ENCODE measurements around the gene FLT1. TPM values are rescaled to one million over a fixed set of nuclear protein-coding genes. Genes with fewer than 3 reads are reported as not detected.

FLT1 gene
- total and polyA plus RNA-seq, 7 experiments from 2014 or later: 1.7 to 2.7 (median 2.2) TPM

GRCh38 chr13:28499609-28500008, 4.7 kb upstream of the FLT1 start:
- H3K4me3 Mint-ChIP-seq: no peak overlapping the region
- POLR2A ChIA-PET: no interaction called here
- DNase-seq (no peak), ATAC-seq (no peak)
- Histone ChIP-seq H3K9me3 (ENCODE audit: control insufficient read depth in 2 of 3, low read length in 3 of 3) (no peaks in the 10 kb centered on the region), H3K27me3 (ENCODE audit: control insufficient read depth in 2 of 2, insufficient read depth in 2 of 2, low read length in 2 of 2) (no peaks in the 10 kb centered on the region), H3K4me3 (ENCODE audit: low read length) (no peak overlapping the region), H3K27ac (ENCODE audit: low read depth, low read length) (no peak overlapping the region), H3K4me1 (ENCODE audit: control insufficient read depth in 2 of 2, insufficient read depth in 2 of 2, low read length in 2 of 2) (peaks cover 0 to 4% of the 10 kb centered on the region in 2 donors), H3K36me3 (ENCODE audit: control insufficient read depth in 2 of 3, insufficient read depth in 3 of 3, low read length in 3 of 3) (no peaks in the 10 kb centered on the region)
- peaks cover 7 to 46% (median 24%) of the 10 kb centered on the region in 5 donors for H3K27me3 Mint-ChIP-seq
- peaks cover 0 to 28% (median 15%) of the 10 kb centered on the region in 7 donors for H3K4me1 Mint-ChIP-seq
- intact Hi-C loops (cut with micrococcal nuclease): loop anchor here (5.0 to 10.0 kb wide), 4 partner anchors 33 to 295 kb away; partner anchors contain the start of gene SLC46A3 (in 1 of the 2)
- no peaks in the 10 kb centered on the region for H3K36me3 Mint-ChIP-seq
- CTCF ChIA-PET: no interaction called here
- no peaks in the 10 kb centered on the region for H3K9me3 Mint-ChIP-seq
- H3K27ac Mint-ChIP-seq: no peak overlapping the region

GRCh38 chr13:28498481-28499115, 3.7 kb upstream of the FLT1 start:
- Histone ChIP-seq H3K27me3 (ENCODE audit: control insufficient read depth in 2 of 2, insufficient read depth in 2 of 2, low read length in 2 of 2) (no peaks in the 10 kb centered on the region), H3K36me3 (ENCODE audit: control insufficient read depth in 2 of 3, insufficient read depth in 3 of 3, low read length in 3 of 3) (no peaks in the 10 kb centered on the region), H3K4me1 (ENCODE audit: control insufficient read depth in 2 of 2, insufficient read depth in 2 of 2, low read length in 2 of 2) (peaks cover 0 to 4% of the 10 kb centered on the region in 2 donors), H3K27ac (ENCODE audit: low read depth, low read length) (no peak overlapping the region), H3K9me3 (ENCODE audit: control insufficient read depth in 2 of 3, low read length in 3 of 3) (no peaks in the 10 kb centered on the region), H3K4me3 (ENCODE audit: low read length) (no peak overlapping the region)
- Mint-ChIP-seq H3K4me3 (no peak overlapping the region), H3K36me3 (no peaks in the 10 kb centered on the region), H3K27me3 (peaks cover 7 to 53% (median 25%) of the 10 kb centered on the region in 5 donors), H3K9me3 (no peaks in the 10 kb centered on the region), H3K27ac (peak overlapping the region in 1 of 9 donors; percentile 63), H3K4me1 (peaks cover 0 to 30% (median 17%) of the 10 kb centered on the region in 7 donors)
- CTCF ChIA-PET: no interaction called here
- DNase-seq: no peak
- POLR2A ChIA-PET: no interaction called here
- intact Hi-C loops (cut with micrococcal nuclease): loop anchor here (5.0 to 10.0 kb wide), 4 partner anchors 34 to 296 kb away; partner anchors contain the start of gene SLC46A3 (in 1 of the 2)
- no peak for ATAC-seq

- CTCF ChIA-PET: no interaction called here
These were observed 2.4 kb upstream of the FLT1 start for GRCh38 chr13:28497143-28497876.

GRCh38 chr13:28496188-28496564, 1.2 kb upstream of the FLT1 start:
- intact Hi-C loops (cut with micrococcal nuclease): loop anchor here (5.0 to 10.0 kb wide), 4 partner anchors 36 to 299 kb away; partner anchors contain the start of gene SLC46A3 (in 1 of the 2)
- Mint-ChIP-seq H3K36me3 (no peaks in the 10 kb centered on the region), H3K9me3 (no peaks in the 10 kb centered on the region), H3K4me3 (peak overlapping the region; percentile 46 to 88 (median 76)), H3K27ac (peak overlapping the region in 6 of 9 donors; percentile 24 to 88 (median 66)), H3K27me3 (peaks cover 7 to 57% (median 45%) of the 10 kb centered on the region in 5 donors), H3K4me1 (peaks cover 0 to 47% (median 31%) of the 10 kb centered on the region in 7 donors)
- no peaks in the 10 kb centered on the region for H3K36me3 ChIP-seq (ENCODE audit: control insufficient read depth in 2 of 3, insufficient read depth in 3 of 3, low read length in 3 of 3)
- ChIA-PET CTCF (no interaction called here), POLR2A (no interaction called here)
- DNase-seq: no peak
- H3K9me3 ChIP-seq (ENCODE audit: control insufficient read depth in 2 of 3, low read length in 3 of 3): no peaks in the 10 kb centered on the region
- ATAC-seq: no peak
- H3K27ac ChIP-seq (ENCODE audit: low read depth, low read length): no peak overlapping the region
- peaks cover 0 to 13% of the 10 kb centered on the region in 2 donors for H3K4me1 ChIP-seq (ENCODE audit: control insufficient read depth in 2 of 2, insufficient read depth in 2 of 2, low read length in 2 of 2)
- no peak overlapping the region for H3K4me3 ChIP-seq (ENCODE audit: low read length)
- no peaks in the 10 kb centered on the region for H3K27me3 ChIP-seq (ENCODE audit: control insufficient read depth in 2 of 2, insufficient read depth in 2 of 2, low read length in 2 of 2)

More at GRCh38 chr13:28497143-28497876, 2.4 kb upstream of the FLT1 start:
- peak overlapping the region; percentile 17 for H3K27ac ChIP-seq (ENCODE audit: low read depth, low read length)
- intact Hi-C loops (cut with micrococcal nuclease): loop anchor here (5.0 to 10.0 kb wide), 4 partner anchors 35 to 297 kb away; partner anchors contain the start of gene SLC46A3 (in 1 of the 2)
- ATAC-seq (no peak), DNase-seq (peak in 2 of 9 donors; percentile 19 to 37)
- Mint-ChIP-seq H3K9me3 (no peaks in the 10 kb centered on the region), H3K27ac (peak overlapping the region in 5 of 9 donors; percentile 6 to 50 (median 26)), H3K36me3 (no peaks in the 10 kb centered on the region), H3K4me1 (peaks cover 0 to 43% (median 28%) of the 10 kb centered on the region in 7 donors), H3K27me3 (peaks cover 7 to 62% (median 37%) of the 10 kb centered on the region in 5 donors), H3K4me3 (peak overlapping the region in 4 of 10 donors; percentile 5 to 84 (median 62))
- no peaks in the 10 kb centered on the region for H3K36me3 ChIP-seq (ENCODE audit: control insufficient read depth in 2 of 3, insufficient read depth in 3 of 3, low read length in 3 of 3)
- POLR2A ChIA-PET: no interaction called here
- peaks cover 0 to 10% of the 10 kb centered on the region in 2 donors for H3K4me1 ChIP-seq (ENCODE audit: control insufficient read depth in 2 of 2, insufficient read depth in 2 of 2, low read length in 2 of 2)
- no peak overlapping the region for H3K4me3 ChIP-seq (ENCODE audit: low read length)
- H3K27me3 ChIP-seq (ENCODE audit: control insufficient read depth in 2 of 2, insufficient read depth in 2 of 2, low read length in 2 of 2): no peaks in the 10 kb centered on the region
- H3K9me3 ChIP-seq (ENCODE audit: control insufficient read depth in 2 of 3, low read length in 3 of 3): no peaks in the 10 kb centered on the region

- H3K36me3 Mint-ChIP-seq: peaks cover 0 to 2% (median 0%) of the 10 kb centered on the region in 5 donors
- no peak overlapping the region for H3K27ac ChIP-seq (ENCODE audit: low read depth, low read length)
- CTCF ChIA-PET: no interaction called here
- peaks cover 0 to 49% (median 35%) of the 10 kb centered on the region in 7 donors for H3K4me1 Mint-ChIP-seq
- H3K4me1 ChIP-seq (ENCODE audit: control insufficient read depth in 2 of 2, insufficient read depth in 2 of 2, low read length in 2 of 2): peaks cover 0 to 13% of the 10 kb centered on the region in 2 donors
- H3K4me3 ChIP-seq (ENCODE audit: low read length): peak overlapping the region; percentile 13
- no peaks in the 10 kb centered on the region for H3K36me3 ChIP-seq (ENCODE audit: control insufficient read depth in 2 of 3, insufficient read depth in 3 of 3, low read length in 3 of 3)
- POLR2A ChIA-PET: interaction anchor here (1.5 kb wide), 1 partner anchor 9 kb away, joined by 4 read pairs; no protein-coding TSS in a partner anchor
- peak overlapping the region in 5 of 9 donors; percentile 28 to 76 (median 59) for H3K27ac Mint-ChIP-seq
- H3K9me3 ChIP-seq (ENCODE audit: control insufficient read depth in 2 of 3, low read length in 3 of 3): no peaks in the 10 kb centered on the region
- no peaks in the 10 kb centered on the region for H3K27me3 ChIP-seq (ENCODE audit: control insufficient read depth in 2 of 2, insufficient read depth in 2 of 2, low read length in 2 of 2)
- H3K4me3 Mint-ChIP-seq: peak overlapping the region; percentile 23 to 84 (median 64)
- intact Hi-C loops (cut with micrococcal nuclease): loop anchor here (5.0 to 10.0 kb wide), 4 partner anchors 37 to 299 kb away; partner anchors contain the start of gene SLC46A3 (in 1 of the 2)
- H3K9me3 Mint-ChIP-seq: no peaks in the 10 kb centered on the region
- DNase-seq: no peak
- H3K27me3 Mint-ChIP-seq: peaks cover 7 to 59% (median 49%) of the 10 kb centered on the region in 5 donors
- no peak for ATAC-seq
These were observed 735 bp upstream of the FLT1 start for GRCh38 chr13:28495538-28496187.

GRCh38 chr13:28494504-28494777, 487 bp downstream of the FLT1 start:
- Histone ChIP-seq H3K4me1 (ENCODE audit: control insufficient read depth in 2 of 2, insufficient read depth in 2 of 2, low read length in 2 of 2) (peaks cover 0 to 13% of the 10 kb centered on the region in 2 donors), H3K36me3 (ENCODE audit: control insufficient read depth in 2 of 3, insufficient read depth in 3 of 3, low read length in 3 of 3) (no peaks in the 10 kb centered on the region), H3K27ac (ENCODE audit: low read depth, low read length) (peak overlapping the region; percentile 30), H3K9me3 (ENCODE audit: control insufficient read depth in 2 of 3, low read length in 3 of 3) (no peaks in the 10 kb centered on the region), H3K27me3 (ENCODE audit: control insufficient read depth in 2 of 2, insufficient read depth in 2 of 2, low read length in 2 of 2) (no peaks in the 10 kb centered on the region), H3K4me3 (ENCODE audit: low read length) (peak overlapping the region; percentile 44)
- POLR2A ChIA-PET: interaction anchor here (1.5 kb wide), 1 partner anchor 10 kb away, joined by 4 read pairs; no protein-coding TSS in a partner anchor
- intact Hi-C loops (cut with micrococcal nuclease): loop anchor here in 1 of 2 donors (5.0 to 10.0 kb wide), 3 partner anchors 140 to 300 kb away; no protein-coding TSS in a partner anchor
- CTCF ChIA-PET: no interaction called here
- Mint-ChIP-seq H3K27ac (no peak overlapping the region), H3K4me3 (peak overlapping the region; percentile 11 to 84 (median 68)), H3K27me3 (peaks cover 7 to 64% (median 56%) of the 10 kb centered on the region in 5 donors), H3K36me3 (peaks cover 0 to 3% (median 0%) of the 10 kb centered on the region in 5 donors), H3K9me3 (no peaks in the 10 kb centered on the region), H3K4me1 (peaks cover 0 to 60% (median 37%) of the 10 kb centered on the region in 7 donors)
- peak in 3 of 9 donors; percentile 12 to 39 (median 15) for DNase-seq
- ATAC-seq: peak; percentile 1

Measured in naive thymus-derived CD4-positive, alpha-beta T cell (primary cell).